Dermis blood vessel endothelial cell (primary cell): ENCODE data around the gene SMAD3. TPM values are rescaled to one million over a fixed set of nuclear protein-coding genes. Genes with fewer than 3 reads are reported as not detected.

Experiments used
- DNase-seq: peaks from one replicate; pipeline ENCODE4 v3.0.0; 2010
- total RNA-seq: library from RNA; depleted of rRNA; stranded (reverse); fragments of >200 nt; gene quantifications from 2 replicates; pipeline ENCODE4 v1.2.3, GENCODE V29; 2014

The SMAD3 gene
- total RNA-seq, 1 donor from 2014 or later, result 16.5 TPM

GRCh38 chr15:67166280-67167009, 101.0 kb downstream of the SMAD3 start:
- DNase-seq, result no peak

GRCh38 chr15:67167091-67167490, 101.7 kb downstream of the SMAD3 start:
- no peak for DNase-seq

GRCh38 chr15:67168694-67169093, 103.3 kb downstream of the SMAD3 start:
- DNase-seq, result no peak

- no peak for DNase-seq
These were observed 104.9 kb downstream of the SMAD3 start for GRCh38 chr15:67170143-67170925.

- no peak for DNase-seq
These were observed 106.1 kb downstream of the SMAD3 start for GRCh38 chr15:67171471-67171870.

- DNase-seq, result no peak
These were observed 106.8 kb downstream of the SMAD3 start for GRCh38 chr15:67172172-67172571.

- no peak for DNase-seq
These were observed 107.6 kb downstream of the SMAD3 start for GRCh38 chr15:67173005-67173404.

GRCh38 chr15:67173786-67174185, 108.4 kb downstream of the SMAD3 start:
- DNase-seq, result no peak

- no peak for DNase-seq
These were observed 109.0 kb downstream of the SMAD3 start for GRCh38 chr15:67174446-67174845.

GRCh38 chr15:67174864-67175573, 109.6 kb downstream of the SMAD3 start:
- peak; percentile 84 for DNase-seq

- DNase-seq, result peak; percentile 67
These were observed 110.3 kb downstream of the SMAD3 start for GRCh38 chr15:67175643-67176071.

GRCh38 chr15:67176195-67176971, 111.0 kb downstream of the SMAD3 start:
- DNase-seq, result no peak

GRCh38 chr15:67177752-67178151, 112.3 kb downstream of the SMAD3 start:
- DNase-seq, result no peak

- DNase-seq, result peak; percentile 87
These were observed 113.3 kb downstream of the SMAD3 start for GRCh38 chr15:67178569-67179210.

GRCh38 chr15:67179411-67179995, 114.1 kb downstream of the SMAD3 start:
- no peak for DNase-seq

GRCh38 chr15:67180035-67180434, 114.6 kb downstream of the SMAD3 start:
- DNase-seq, result no peak

GRCh38 chr15:67180514-67181191, 115.3 kb downstream of the SMAD3 start:
- no peak for DNase-seq

GRCh38 chr15:67181221-67181639, 115.8 kb downstream of the SMAD3 start:
- no peak for DNase-seq

GRCh38 chr15:67183443-67184169, 118.2 kb downstream of the SMAD3 start:
- DNase-seq, result no peak

GRCh38 chr15:67184208-67184925, 119.0 kb downstream of the SMAD3 start:
- no peak for DNase-seq
